Stimulated activated CD4-positive, alpha-beta T cell treated with anti-CD3 and anti-CD28 coated beads, Interleukin-1b, Interleukin-23, amount 100 ng/mL, for 1 hour (primary cell): ENCODE measurements around the gene HTR2A.
"Not testable (repeated sequence)": the region's sequence is repeated elsewhere in the genome, so short reads cannot be mapped to it uniquely, and the experiment has no call there.

Experiments used
- DNase-seq, 2 donors: peaks; one replicate each; pipeline ENCODE4 v3.0.0-alpha.2; 2020; ENCODE audit warnings: low read depth in 2 of 2

HTR2A gene

DNA sequence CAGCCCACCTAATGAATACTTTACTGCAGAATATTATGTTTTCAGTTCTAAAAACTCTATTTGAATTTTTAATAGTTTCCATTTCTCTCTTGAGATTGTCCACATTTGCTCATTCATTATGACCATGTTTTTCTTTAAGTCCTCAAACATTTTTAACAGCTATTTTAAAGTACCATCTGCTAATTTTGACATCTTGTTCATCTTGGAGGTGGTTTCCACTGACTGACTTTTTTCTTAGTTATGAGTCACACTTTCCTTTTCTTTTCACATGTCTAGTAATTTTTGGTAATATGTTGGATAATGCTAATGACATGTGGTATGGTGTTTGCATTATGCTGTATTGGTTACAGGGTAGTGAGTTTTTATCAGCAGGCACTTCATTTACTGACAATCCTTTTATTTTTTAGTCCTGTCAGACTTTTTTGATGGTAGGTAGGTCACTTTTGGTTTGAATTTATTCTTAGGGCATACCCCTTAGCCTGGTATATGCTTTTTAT is 84.5 kb downstream of the HTR2A start:
- DNase-seq = no peak

DNA sequence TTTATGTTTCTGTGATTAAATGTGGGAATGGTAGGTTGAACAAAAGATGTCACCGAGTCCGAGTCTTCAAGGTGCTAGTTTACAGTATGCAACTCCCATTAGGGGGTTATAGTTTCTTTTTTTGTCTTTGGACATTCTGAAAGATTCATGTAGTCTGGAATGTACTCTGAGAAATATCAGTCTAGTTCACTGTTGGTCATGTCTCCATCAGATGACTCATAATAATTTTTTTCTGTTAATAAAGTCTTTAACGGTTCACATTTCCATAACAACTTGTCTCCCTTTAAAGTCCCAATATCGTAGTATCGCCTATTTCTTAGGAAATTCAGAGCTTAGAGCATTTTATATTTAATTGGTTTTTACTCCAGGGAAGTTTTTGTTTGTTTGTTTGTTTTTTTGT is 86.4 kb downstream of the HTR2A start:
- DNase-seq = no peak

DNA sequence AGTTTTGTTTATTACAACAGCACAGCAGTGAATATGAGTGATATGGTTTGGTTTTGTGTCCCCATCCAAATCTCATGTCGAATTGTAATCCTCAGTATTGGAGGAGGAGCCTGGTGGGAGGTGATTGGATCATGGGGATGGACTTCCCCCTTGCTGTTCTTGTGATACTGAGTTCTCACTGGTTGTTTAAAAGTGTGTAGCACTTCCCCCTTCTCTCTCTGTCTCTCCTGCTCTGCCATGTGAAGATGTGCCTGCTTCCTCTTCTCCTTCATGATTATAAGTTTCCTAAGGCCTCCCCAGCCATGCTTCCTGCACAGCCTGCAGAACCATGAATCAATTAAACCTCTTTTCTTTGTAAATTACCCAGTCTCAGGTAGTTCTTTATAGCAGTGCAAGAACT is 91.9 kb downstream of the HTR2A start:
- DNase-seq = not testable (repeated sequence)

DNA sequence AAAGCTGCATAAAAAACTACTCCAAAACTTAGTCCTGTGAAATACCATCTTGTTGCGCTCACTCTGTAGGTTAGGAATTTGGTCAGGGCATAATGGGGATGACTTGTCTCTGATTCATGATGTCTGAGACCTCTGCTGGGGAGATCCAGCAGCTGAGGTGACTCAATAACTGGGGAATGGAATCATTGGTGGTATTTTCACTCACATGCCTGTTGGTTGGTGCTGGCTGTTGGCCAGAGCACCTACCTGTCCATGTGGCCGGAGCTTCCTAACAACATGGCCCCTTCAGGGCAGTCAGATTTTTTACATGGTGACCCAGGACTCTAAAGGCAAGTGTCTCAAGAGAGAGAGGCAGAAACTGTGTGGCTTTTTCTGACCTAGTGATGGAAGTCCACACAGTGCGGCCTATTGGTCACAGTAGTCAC is 92.5 kb downstream of the HTR2A start:
- DNase-seq = no peak

DNA sequence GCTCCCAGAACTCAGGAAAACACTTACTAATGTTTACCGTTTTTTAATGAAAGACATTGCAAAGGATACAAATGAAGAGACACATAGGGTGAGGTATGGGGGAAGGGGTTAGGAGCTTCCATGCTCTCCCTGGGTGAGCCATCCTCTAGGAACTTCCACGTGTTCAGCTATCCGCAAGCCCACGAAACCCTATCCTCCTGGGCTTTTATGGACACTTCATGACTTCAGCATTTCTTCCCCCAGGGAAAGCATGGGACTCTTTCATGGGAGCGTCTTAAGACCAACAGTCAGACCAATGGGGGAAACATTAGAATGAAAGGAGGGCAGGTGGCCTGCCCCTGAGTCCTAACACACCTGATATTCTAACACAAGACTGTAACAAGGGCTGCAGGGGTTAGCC is 93.3 kb downstream of the HTR2A start:
- DNase-seq = no peak

DNA sequence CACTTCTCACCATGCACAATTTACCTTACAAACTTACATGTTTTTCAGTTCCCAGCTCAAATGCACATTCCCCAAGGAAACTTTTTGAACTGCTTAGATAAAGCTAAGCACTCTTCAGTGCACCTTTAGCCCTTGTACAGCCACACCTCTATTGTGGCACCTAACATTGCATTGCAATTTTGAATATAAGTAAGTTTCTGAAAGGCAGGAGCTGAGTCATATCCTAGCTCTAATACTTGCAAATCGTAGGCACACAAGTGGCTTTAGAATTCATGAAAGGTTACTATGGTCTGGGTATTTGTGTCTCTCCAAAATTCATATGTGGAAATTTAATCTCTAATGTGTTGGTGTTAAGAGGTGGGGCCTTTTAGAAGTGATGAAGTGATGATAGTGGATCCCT is 95.0 kb downstream of the HTR2A start:
- DNase-seq = no peak

DNA sequence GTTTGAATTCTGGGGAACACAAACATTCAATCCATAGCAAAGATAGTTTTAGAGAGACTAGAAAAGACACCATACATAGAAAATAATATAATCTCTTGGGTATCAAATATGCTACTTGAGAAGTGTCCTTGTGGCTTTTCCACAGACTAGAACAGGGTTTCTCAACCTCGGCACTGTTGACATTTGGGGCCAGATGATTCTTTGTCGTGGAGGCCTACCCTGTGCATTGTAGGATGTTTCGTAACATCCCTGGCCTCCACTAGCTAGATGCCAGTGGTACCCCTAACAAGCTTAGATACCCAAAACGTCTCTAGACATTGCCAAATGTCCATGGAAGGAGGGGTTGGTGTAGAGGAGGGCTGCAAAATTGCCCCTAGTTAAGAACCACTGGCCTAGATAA is 97.7 kb downstream of the HTR2A start:
- DNase-seq = no peak

DNA sequence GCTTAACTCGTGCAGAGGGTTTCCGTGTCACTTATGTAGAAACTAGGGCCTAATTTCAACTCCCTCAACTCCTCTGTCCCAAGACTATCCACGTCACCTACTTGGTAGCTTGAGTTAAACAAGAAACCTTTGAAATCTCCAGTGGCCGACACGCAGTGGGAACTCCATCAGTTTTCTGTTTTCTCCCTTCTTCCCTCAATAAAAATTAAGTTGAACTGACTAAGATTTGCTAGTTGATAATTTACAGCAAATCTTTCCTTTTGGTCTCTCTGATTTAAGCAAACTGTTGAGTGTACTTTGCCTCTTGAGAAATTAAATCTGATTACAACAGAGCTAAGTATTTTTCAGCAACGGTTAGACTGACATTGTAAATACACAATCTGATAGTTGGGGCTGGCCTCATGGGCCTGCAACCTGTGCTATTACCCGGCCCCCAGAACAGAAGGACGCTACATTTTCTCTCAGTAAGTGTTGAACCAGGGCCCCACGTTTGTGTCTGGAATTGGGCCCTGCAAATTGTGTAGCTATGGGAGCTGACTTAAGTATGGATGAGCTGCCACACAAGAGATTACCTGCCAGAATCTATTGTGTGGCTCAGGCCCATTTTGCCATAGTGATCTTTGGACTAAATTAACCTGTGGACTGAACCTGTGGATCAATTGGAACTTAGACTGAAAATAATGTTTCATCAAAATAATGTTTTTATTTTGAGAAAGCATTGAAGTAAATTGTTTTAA is 99.2 kb downstream of the HTR2A start:
- DNase-seq = no peak

DNA sequence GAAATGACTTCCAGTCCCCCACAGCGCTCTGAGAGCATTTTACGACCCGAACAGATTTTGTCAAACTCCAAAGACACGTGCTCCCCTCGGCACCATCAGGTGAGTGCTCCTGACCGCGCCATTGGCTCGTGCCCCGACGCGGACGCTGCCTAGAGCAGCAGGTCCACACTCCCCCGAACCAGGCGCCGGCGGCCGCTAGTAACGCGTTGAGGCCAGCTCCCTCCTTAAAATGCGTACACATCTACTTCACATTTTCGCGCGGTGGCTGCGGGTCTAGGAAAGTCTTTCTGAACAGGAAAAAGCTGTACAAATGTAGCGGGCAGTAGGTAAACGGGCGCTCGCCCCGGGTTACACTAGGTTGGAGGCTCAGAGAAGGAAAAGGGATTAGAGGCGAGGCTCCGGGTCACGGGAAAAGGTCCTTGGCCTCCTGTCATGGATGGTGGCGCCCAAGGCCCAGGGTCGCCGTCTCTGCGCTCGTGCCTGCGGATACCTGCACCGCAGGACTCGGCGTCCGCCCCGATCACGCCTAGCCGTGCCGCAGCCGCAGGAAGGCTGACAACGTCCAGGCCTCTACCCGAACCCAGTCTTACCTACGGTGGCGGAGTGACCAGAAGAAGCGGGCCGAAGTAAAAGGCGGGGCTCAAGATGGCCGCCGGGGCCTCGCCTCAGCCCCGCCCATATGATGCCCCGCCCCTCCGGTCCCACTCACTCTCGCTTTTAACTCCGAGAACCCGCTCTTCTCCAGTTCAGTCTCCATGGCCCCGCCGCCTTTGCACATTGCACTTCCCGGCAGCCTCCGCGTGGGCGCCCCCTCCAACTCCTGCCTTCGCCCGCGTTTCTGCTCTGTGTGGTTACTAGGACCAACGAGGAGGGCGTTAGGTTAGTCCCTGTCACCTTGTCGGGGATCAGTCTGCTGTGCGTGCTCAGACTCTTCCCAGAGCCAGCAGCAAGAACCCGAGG is 100.1 kb downstream of the HTR2A start, which contains the start of gene ESD:
ESD (minus strand) TSS at position 647 of the 960 bp plus-strand sequence. CDS start 5,748 bp downstream, outside the sequence.
- peak; percentile 59 to 89 for DNase-seq

DNA sequence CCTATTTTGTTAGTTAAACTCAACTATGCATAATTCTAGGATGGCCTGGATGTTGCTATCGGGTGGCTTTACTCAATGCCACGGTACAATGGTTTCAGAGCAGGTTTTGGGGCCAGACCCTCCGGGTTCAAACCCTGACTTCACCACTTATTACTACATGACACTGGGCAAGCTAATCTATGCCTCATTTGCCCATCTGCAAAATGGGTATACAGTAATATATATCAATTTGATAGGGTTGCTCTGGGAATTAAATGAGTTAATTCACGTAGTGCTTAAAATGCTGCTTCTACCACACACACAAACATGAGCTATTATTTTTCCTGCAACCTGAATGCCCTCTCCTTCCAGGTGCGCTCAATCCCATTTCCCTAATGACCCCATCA is 100.7 kb downstream of the HTR2A start:
- DNase-seq = no peak

DNA sequence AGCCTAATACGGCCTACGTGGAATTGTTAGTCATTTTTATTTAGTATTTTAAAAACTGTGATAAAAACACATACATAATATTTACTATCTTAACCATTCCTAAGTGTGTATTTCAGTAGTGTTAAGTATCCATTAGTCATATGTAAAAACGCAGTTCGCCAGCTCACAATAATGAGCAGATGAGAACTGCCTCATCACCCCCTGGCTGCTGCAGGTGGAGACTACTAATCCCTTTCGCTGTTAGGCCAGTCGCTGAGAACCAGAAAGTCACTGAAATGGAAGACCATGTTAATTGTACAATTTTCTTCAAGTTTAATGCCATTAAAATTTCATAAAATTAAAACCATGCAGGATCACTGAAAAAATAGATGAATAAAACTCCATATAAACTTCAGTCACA is 101.5 kb downstream of the HTR2A start:
- no peak for DNase-seq

DNA sequence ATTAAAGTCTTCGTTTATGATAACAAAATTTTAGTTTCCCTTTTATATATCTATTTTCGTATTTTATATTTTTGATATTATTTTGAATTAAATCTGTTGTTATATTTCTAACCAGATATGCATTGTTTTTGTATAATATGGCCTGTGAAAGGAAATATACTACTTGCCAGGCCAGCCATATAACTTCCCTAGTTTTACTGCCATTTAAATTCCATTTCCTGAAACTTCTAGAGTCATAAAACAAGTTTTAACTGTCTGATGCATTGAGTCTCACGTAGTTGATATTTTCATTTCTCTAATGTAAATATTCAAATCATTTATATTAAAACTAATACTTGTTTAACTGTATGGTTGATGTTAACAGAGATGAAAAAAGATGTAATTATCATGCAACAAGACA is 113.3 kb downstream of the HTR2A start:
- DNase-seq = no peak

DNA sequence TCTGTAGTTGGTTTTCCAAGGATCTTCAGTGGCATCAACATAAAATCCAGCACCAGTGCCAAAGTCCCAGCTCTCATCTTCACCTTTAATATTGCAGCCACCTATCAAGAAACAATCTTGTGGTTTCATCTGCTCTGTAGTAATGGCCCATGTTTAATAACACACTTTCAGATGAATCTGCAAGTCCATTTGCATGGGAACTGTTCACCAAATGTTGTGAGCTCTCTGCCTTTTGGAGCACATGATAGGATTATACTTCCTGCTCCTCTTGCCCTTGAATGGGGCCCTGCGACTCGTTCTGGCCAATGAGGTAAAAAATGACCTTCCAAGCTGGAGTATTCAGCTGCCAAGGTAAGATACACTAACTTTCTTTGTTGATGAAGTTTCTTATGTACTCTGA is 114.2 kb downstream of the HTR2A start:
- DNase-seq = no peak

DNA sequence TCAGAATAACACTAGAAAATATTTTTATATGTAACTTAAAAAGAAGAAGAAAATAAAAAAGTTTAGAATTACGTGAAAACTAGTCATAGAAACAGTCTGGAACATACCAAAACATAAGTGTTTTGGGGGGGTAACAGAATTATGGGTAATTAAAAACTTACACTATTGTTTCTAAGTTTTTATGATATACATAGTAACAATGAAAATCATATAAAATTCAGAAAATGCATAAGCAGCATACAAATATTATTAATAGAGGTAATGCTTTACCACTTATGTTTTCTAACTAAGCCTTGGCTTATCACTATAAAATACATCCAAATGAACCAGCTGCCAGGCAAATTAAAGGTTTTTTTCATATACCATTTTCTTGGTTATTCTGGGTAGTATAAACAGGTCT is 114.8 kb downstream of the HTR2A start:
- no peak for DNase-seq
